ENCODE measurements around the gene PRR7. TPM values are rescaled to one million over a fixed set of nuclear protein-coding genes. Genes with fewer than 3 reads are reported as not detected.

PRR7 gene
- total RNA-seq, 1 donor from 2014 or later: 1.7 TPM

- DNase-seq (no peak), ATAC-seq (peak; percentile 5 to 13)
- no peaks in the 10 kb centered on the region for H3K36me3 ChIP-seq
- H3K27me3 ChIP-seq (ENCODE audit: low read depth): peaks cover 56% of the 10 kb centered on the region
- no peak overlapping the region for H3K27ac ChIP-seq
- peaks cover 49% of the 10 kb centered on the region for H3K4me1 ChIP-seq
- TF ChIP-seq CTCF (IDR thresholded peaks at IDR 0.05): no peak
- peak overlapping the region; percentile 70 for H3K4me3 ChIP-seq
- no peaks in the 10 kb centered on the region for H3K9me3 ChIP-seq
- intact Hi-C loops (cut with DNase I): loop anchor here (10.0 kb wide), 1 partner anchor 52 kb away; no protein-coding TSS in a partner anchor
Measured at GRCh38 chr5:177403102-177403791, 43.4 kb upstream of the PRR7 start.

- peak; percentile 94 for DNase-seq
- Histone ChIP-seq H3K27ac (no peak overlapping the region), H3K27me3 (ENCODE audit: low read depth) (peaks cover 50% of the 10 kb centered on the region), H3K4me3 (peak overlapping the region; percentile 70), H3K9me3 (no peaks in the 10 kb centered on the region), H3K36me3 (no peaks in the 10 kb centered on the region), H3K4me1 (peaks cover 49% of the 10 kb centered on the region)
- TF ChIP-seq CTCF (IDR thresholded peaks at IDR 0.05): peak; percentile 83
- intact Hi-C loops (cut with DNase I): loop anchor here (10.0 kb wide), 1 partner anchor 51 kb away; no protein-coding TSS in a partner anchor
- peak; percentile 94 for ATAC-seq
Measured at GRCh38 chr5:177403792-177404640, 42.6 kb upstream of the PRR7 start.

GRCh38 chr5:177404641-177405179 lies 41.9 kb upstream of the PRR7 start:
- Histone ChIP-seq H3K4me3 (peak overlapping the region; percentile 70), H3K27me3 (ENCODE audit: low read depth) (peaks cover 44% of the 10 kb centered on the region), H3K4me1 (peaks cover 49% of the 10 kb centered on the region), H3K36me3 (no peaks in the 10 kb centered on the region), H3K9me3 (no peaks in the 10 kb centered on the region), H3K27ac (no peak overlapping the region)
- no peak for ATAC-seq
- intact Hi-C loops (cut with DNase I): loop anchor here (10.0 kb wide), 1 partner anchor 50 kb away; no protein-coding TSS in a partner anchor
- no peak for TF ChIP-seq CTCF (IDR thresholded peaks at IDR 0.05)
- no peak for DNase-seq

- H3K27ac ChIP-seq: no peak overlapping the region
- intact Hi-C loops (cut with DNase I): loop anchor here (10.0 kb wide), 1 partner anchor 49 kb away; no protein-coding TSS in a partner anchor
Measured at GRCh38 chr5:177405312-177405711, 41.3 kb upstream of the PRR7 start.

More at GRCh38 chr5:177405312-177405711, 41.3 kb upstream of the PRR7 start:
- Histone ChIP-seq H3K36me3 (no peaks in the 10 kb centered on the region), H3K9me3 (no peaks in the 10 kb centered on the region), H3K4me3 (no peak overlapping the region), H3K27me3 (ENCODE audit: low read depth) (peaks cover 38% of the 10 kb centered on the region), H3K4me1 (peaks cover 45% of the 10 kb centered on the region)
- no peak for TF ChIP-seq CTCF (IDR thresholded peaks at IDR 0.05)
- DNase-seq (no peak), ATAC-seq (no peak)

Data from lower lobe of right lung (tissue), 2 donors.